ENCODE data around the gene ECHS1.

Gene ECHS1

DNA sequence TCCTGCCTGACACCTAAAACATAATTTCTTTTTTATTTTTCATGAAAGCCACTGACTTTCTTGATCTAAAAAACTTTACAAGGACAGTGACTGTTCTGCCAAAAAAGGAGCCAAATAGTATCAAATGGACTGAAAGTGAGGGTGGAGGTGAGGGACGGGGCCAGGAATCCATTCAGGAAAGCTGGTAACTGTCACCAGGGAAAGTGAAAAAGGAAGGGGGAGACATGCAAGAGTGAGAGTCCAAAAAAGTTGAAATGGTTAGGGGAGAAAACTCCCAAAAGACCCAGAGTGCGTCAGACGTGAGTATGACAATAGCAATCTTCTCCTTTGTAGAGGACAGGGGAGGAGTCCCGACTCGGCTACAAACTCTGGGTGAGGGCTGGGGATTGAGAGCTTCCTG is 28.9 kb downstream of the ECHS1 start:
- Histone ChIP-seq H3K4me2 (ENCODE audit: low read length) (no peak overlapping the region), H3K36me3 (ENCODE audit: insufficient read depth, low read length) (no peaks in the 10 kb centered on the region), H3K4me3 (ENCODE audit: low read length) (no peak overlapping the region), H3K27me3 (ENCODE audit: control insufficient read depth, insufficient read depth, low read length) (peaks cover 31% of the 10 kb centered on the region), H3K9ac (ENCODE audit: low read depth, low read length) (no peak overlapping the region), H3K4me1 (ENCODE audit: control insufficient read depth, insufficient read depth, low read length) (no peaks in the 10 kb centered on the region), H3K9me3 (replicated peaks; ENCODE audit: low read length) (no peaks in the 10 kb centered on the region)

DNA sequence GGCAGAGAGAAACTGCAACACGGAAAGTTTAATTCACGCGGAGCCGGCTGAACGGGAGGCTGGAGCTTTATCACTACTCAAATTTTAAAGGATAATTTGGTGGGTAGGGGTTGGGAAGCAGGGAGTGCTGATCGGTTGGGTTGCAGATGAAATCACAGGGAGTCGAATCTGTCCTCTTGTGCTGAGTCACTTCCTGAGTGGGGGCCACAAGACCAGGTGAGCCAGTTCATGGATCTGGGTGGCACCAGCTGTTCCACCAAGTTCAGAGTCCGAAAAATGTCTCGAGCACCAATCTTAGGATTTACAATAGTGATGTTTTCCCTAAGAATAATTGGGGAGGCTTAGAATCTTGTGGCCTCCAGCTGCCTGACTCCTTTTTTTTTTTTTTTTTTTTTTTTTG is 29.6 kb downstream of the ECHS1 start:
- Histone ChIP-seq H3K4me2 (ENCODE audit: low read length) (no peak overlapping the region), H3K9ac (ENCODE audit: low read depth, low read length) (no peak overlapping the region), H3K27me3 (ENCODE audit: control insufficient read depth, insufficient read depth, low read length) (peaks cover 31% of the 10 kb centered on the region), H3K9me3 (replicated peaks; ENCODE audit: low read length) (no peaks in the 10 kb centered on the region), H3K4me1 (ENCODE audit: control insufficient read depth, insufficient read depth, low read length) (no peaks in the 10 kb centered on the region), H3K4me3 (ENCODE audit: low read length) (no peak overlapping the region), H3K36me3 (ENCODE audit: insufficient read depth, low read length) (no peaks in the 10 kb centered on the region)

DNA sequence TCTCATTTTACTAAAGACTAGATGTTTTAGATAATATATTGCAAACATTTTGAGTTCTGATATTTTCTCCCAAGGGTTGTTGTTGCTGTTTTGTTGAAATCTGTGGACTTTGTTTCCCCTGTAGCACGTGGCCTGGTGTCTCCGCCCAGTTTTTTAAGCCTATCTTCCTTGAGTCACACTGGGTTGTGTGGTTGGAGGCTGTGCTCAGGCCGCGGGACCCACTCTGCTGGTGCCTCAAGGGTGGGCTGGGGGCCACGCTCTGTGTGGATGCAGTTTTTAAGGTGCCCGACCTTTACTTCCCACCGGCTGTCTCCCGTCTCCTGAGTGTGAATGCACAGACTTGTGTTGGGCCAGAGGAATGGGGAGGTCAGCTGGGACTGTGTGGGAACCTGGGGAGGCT is 30.2 kb downstream of the ECHS1 start:
- no peak overlapping the region for H3K4me3 ChIP-seq (ENCODE audit: low read length)
- no peaks in the 10 kb centered on the region for H3K4me1 ChIP-seq (ENCODE audit: control insufficient read depth, insufficient read depth, low read length)
- peaks cover 31% of the 10 kb centered on the region for H3K27me3 ChIP-seq (ENCODE audit: control insufficient read depth, insufficient read depth, low read length)
- no peaks in the 10 kb centered on the region for H3K36me3 ChIP-seq (ENCODE audit: insufficient read depth, low read length)
- H3K9ac ChIP-seq (ENCODE audit: low read depth, low read length): no peak overlapping the region
- H3K4me2 ChIP-seq (ENCODE audit: low read length): no peak overlapping the region
- no peaks in the 10 kb centered on the region for H3K9me3 ChIP-seq (replicated peaks; ENCODE audit: low read length)

DNA sequence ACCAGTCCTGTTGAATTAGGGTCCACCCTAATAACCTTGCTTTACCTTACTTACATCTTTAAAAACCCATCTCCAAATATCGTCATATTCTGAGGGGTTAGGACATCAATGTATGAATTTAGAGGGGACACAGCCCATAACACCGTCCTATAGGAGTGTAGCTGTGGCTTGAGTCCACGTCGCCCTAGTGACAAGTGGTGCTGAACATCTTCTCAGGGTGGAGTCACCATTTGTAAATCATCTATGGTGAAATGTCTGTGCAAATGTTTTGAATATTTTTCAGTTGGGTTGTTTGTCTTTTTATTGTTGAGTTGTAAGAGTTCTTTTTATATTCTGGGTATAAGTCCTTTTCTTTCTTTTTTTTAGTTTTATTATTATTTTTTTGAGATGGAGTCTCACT is 31.2 kb downstream of the ECHS1 start:
- Histone ChIP-seq H3K27me3 (ENCODE audit: control insufficient read depth, insufficient read depth, low read length) (peaks cover 35% of the 10 kb centered on the region), H3K9me3 (replicated peaks; ENCODE audit: low read length) (no peaks in the 10 kb centered on the region), H3K4me3 (ENCODE audit: low read length) (no peak overlapping the region), H3K9ac (ENCODE audit: low read depth, low read length) (no peak overlapping the region), H3K4me2 (ENCODE audit: low read length) (no peak overlapping the region), H3K36me3 (ENCODE audit: insufficient read depth, low read length) (no peaks in the 10 kb centered on the region), H3K4me1 (ENCODE audit: control insufficient read depth, insufficient read depth, low read length) (no peaks in the 10 kb centered on the region)

DNA sequence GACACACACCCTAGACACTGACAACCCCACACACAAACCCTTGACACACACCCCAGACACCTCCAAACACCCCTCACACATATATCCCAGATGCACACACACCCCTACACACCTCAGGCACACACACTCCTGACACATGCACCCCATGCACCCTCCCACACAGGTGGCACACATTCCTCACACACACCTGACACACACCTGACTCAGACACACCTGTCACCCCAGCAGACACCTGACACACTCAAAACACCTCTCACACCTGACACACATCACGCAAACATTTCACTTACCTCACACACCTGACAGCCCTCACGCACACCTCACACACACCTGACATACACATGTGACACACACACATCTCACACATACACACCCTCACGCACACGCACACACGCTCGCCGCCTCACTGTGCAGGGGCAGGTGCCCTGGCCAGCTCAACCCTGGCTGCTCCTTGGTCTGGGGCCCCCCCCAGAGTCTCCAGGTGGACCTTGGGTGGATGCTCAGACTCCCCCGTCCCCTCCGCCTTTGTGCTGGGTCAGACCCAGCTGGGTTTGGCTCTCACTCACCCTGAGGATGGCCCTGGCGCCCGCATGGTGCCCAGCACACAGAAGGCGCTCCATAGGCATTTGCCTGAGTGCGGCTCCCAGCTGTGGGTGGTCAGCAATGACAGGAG is 33.3 kb downstream of the ECHS1 start:
- H3K9ac ChIP-seq (ENCODE audit: low read depth, low read length): no peak overlapping the region
- H3K4me2 ChIP-seq (ENCODE audit: low read length): no peak overlapping the region
- H3K27me3 ChIP-seq (ENCODE audit: control insufficient read depth, insufficient read depth, low read length): peaks cover 44% of the 10 kb centered on the region
- H3K4me1 ChIP-seq (ENCODE audit: control insufficient read depth, insufficient read depth, low read length): peaks cover 9% of the 10 kb centered on the region
- no peaks in the 10 kb centered on the region for H3K9me3 ChIP-seq (replicated peaks; ENCODE audit: low read length)
- H3K36me3 ChIP-seq (ENCODE audit: insufficient read depth, low read length): no peaks in the 10 kb centered on the region
- no peak overlapping the region for H3K4me3 ChIP-seq (ENCODE audit: low read length)

DNA sequence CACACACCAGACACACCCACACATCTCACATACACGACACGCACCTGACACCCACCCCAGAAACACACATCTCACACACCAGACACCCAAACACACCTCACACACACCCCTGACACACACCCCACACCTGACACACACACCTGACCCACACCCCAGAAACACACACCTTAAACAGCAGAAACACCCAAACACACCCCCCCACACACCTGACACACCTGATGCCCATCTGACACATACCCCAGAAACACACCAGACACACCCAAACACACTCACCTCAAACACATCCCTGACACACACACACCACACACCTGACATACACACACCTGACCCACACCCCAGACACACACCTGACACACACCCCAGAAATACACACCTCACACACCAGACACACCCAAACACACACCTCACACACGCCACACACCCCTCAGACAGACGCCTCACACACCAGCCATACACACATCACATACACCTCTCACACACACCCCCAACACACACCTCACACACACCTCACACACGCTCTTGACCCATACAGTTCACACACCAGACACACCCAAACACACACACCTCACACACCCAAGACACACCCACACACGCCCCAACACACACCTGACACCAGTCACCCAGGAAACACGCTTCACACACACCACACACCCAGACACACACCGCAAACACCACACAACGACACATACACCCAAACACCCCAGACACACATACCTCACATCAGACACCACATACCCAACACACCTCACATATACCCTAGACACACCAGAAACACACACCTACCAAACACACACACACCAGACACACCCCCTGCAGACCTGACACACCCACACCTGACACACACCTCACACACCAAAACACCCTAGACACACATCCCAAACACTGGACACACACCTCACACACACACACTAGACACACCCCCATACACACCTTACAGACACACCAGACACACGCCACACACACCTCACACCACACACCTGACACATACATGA is 34.8 kb downstream of the ECHS1 start:
- Histone ChIP-seq H3K4me1 (ENCODE audit: control insufficient read depth, insufficient read depth, low read length) (peaks cover 9% of the 10 kb centered on the region), H3K4me3 (ENCODE audit: low read length) (no peak overlapping the region), H3K9ac (ENCODE audit: low read depth, low read length) (no peak overlapping the region), H3K9me3 (replicated peaks; ENCODE audit: low read length) (no peaks in the 10 kb centered on the region), H3K27me3 (ENCODE audit: control insufficient read depth, insufficient read depth, low read length) (peaks cover 41% of the 10 kb centered on the region), H3K4me2 (ENCODE audit: low read length) (no peak overlapping the region), H3K36me3 (ENCODE audit: insufficient read depth, low read length) (no peaks in the 10 kb centered on the region)

DNA sequence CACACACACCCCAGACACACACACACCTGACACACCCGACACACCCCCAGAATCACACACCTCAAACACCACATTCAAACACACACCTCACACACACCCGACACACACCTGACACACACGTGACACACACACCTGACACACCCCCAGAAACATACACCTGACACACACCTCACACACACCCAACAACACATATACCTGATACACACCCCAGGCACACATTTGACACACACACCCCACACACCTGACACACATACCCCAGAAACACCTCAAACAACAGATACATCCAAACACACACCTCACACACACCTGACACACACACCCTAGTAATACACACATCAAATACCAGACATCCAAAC is 35.8 kb downstream of the ECHS1 start:
- H3K4me3 ChIP-seq (ENCODE audit: low read length): no peak overlapping the region
- H3K4me2 ChIP-seq (ENCODE audit: low read length): no peak overlapping the region
- H3K4me1 ChIP-seq (ENCODE audit: control insufficient read depth, insufficient read depth, low read length): peaks cover 9% of the 10 kb centered on the region
- peaks cover 40% of the 10 kb centered on the region for H3K27me3 ChIP-seq (ENCODE audit: control insufficient read depth, insufficient read depth, low read length)
- H3K36me3 ChIP-seq (ENCODE audit: insufficient read depth, low read length): no peaks in the 10 kb centered on the region
- no peaks in the 10 kb centered on the region for H3K9me3 ChIP-seq (replicated peaks; ENCODE audit: low read length)
- no peak overlapping the region for H3K9ac ChIP-seq (ENCODE audit: low read depth, low read length)

DNA sequence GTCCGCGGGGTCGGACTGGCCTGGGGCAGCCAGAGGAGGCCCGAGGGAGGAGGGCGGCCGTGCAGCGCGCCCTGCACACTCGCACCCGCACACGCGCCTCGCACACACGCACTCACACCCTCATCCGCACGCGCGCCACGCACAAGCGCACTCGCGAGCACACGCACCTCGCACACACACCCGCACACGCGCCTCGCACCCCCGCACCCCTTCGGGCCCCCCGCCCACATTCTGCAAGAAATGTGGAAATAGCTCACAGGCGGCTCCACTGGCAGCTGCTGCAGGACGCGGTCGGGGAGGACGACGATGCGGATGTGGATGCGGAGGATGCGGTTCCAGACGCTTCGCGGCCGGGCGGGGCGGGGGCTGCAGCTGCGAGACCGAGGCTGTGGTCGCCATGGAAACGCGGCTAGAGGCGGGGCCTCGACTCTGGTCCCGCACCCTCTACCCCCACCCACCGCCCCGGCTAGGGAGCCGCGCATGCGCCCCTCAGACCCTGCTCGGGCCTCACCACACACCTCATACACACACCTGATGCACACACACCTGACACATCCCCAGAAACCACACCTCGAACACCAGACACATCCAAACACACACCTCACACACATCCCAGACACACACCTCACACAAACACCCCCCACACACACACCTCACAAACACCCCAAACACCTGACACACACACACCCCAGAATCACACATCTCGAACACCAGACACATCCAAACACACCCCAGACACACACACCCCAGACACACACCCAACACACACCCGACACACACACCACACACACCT is 36.4 kb downstream of the ECHS1 start, which contains the start of gene CALY:
TSS of gene CALY (minus strand) at position 320 of the 793 bp plus-strand sequence. CDS start 7,907 bp downstream, outside the sequence.
- Histone ChIP-seq H3K27me3 (ENCODE audit: control insufficient read depth, insufficient read depth, low read length) (peaks cover 45% of the 10 kb centered on the region), H3K9me3 (replicated peaks; ENCODE audit: low read length) (no peaks in the 10 kb centered on the region), H3K4me1 (ENCODE audit: control insufficient read depth, insufficient read depth, low read length) (peaks cover 9% of the 10 kb centered on the region), H3K4me2 (ENCODE audit: low read length) (peak within 1 kb of the TSS; percentile 75), H3K36me3 (ENCODE audit: insufficient read depth, low read length) (no peaks in the 10 kb centered on the region), H3K9ac (ENCODE audit: low read depth, low read length) (no peak within 1 kb of the TSS), H3K4me3 (ENCODE audit: low read length) (peak within 1 kb of the TSS; percentile 62)

DNA sequence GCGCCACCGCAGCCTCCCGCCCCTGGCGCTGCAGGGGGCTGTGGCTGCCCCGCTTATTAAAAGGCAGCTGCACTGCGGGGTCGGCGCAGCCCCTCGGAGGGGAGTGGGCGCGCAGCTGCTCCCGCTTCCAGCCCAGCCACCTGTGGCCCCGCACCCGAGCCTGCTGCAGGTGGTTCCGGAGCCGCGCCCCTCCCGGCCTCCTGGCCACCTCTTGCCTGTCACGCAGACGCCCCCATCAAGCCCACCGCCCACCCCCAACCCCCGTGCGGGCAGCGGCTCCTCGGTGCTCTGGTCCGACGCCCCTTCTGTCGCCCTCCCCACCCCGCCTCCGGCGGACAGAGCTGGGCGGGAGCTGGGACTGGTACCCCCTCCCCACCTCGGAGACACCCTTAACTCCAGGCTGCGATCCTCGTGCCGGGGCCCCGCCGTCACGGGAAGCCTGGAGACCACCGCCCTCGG is 37.0 kb downstream of the ECHS1 start:
- no peak overlapping the region for H3K4me3 ChIP-seq (ENCODE audit: low read length)
- no peak overlapping the region for H3K9ac ChIP-seq (ENCODE audit: low read depth, low read length)

DNA sequence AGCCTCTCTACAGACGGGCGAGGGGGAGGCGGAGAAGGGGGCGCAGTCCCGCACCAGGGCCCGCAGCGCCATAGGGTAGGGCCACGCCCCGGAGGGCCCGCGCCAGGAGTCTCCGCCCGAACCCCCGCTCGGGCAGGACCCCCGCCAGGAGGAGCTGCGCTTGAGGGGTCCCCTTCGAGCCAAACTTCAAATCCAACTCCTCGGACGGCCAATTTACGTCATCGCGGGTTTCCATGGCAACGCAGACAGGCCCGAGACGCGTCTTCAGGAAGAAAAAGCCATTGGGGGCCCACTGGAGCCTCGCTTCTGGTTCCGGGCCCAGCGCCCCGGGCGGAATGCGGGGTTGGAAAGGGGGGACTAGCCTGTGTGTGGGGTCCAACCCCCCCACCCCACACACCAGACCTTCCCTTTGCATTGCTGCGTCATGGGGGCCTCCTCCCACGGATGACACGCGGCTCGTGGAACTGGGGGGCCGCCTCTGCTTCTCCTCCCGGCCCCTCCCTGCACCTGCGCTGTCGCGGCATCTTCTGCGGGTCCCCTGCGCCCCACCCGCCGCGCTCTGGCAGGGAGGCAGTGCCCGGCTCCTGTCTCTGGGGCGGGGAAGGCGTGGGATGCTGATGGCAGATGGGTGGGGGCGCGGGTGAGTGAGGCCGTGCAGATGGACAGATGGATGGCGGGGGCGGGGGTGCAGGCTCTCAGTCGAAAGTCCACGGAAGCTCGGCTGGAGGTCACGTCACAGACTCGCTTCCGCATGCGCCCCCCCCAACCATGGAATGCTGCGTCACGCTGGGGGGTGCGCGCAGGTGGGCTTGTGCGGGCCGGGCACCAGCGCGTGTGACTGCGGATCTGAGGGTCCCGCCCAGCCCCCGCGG is 37.7 kb downstream of the ECHS1 start:
- H3K4me3 ChIP-seq (ENCODE audit: low read length): peak overlapping the region; percentile 62
- H3K27me3 ChIP-seq (ENCODE audit: control insufficient read depth, insufficient read depth, low read length): peaks cover 52% of the 10 kb centered on the region
- no peak overlapping the region for H3K9ac ChIP-seq (ENCODE audit: low read depth, low read length)

More for the DNA sequence above, 37.0 kb downstream of the ECHS1 start:
- H3K36me3 ChIP-seq (ENCODE audit: insufficient read depth, low read length): no peaks in the 10 kb centered on the region
- peaks cover 47% of the 10 kb centered on the region for H3K27me3 ChIP-seq (ENCODE audit: control insufficient read depth, insufficient read depth, low read length)
- peak overlapping the region; percentile 75 for H3K4me2 ChIP-seq (ENCODE audit: low read length)
- no peaks in the 10 kb centered on the region for H3K9me3 ChIP-seq (replicated peaks; ENCODE audit: low read length)
- H3K4me1 ChIP-seq (ENCODE audit: control insufficient read depth, insufficient read depth, low read length): peaks cover 9% of the 10 kb centered on the region

More for the DNA sequence above, 37.7 kb downstream of the ECHS1 start:
- H3K36me3 ChIP-seq (ENCODE audit: insufficient read depth, low read length): no peaks in the 10 kb centered on the region
- no peaks in the 10 kb centered on the region for H3K9me3 ChIP-seq (replicated peaks; ENCODE audit: low read length)
- H3K4me1 ChIP-seq (ENCODE audit: control insufficient read depth, insufficient read depth, low read length): peaks cover 9% of the 10 kb centered on the region
- peak overlapping the region; percentile 75 for H3K4me2 ChIP-seq (ENCODE audit: low read length)

All from skeletal muscle satellite cell (primary cell).